Measurements from ENCODE around the gene C21orf91. TPM values are rescaled to one million over a fixed set of nuclear protein-coding genes. Genes with fewer than 3 reads are reported as not detected.
A peak's percentile ranks its signal among the peaks of the same experiment; 100 is the strongest.

Gene C21orf91
- total RNA-seq: 10 to 100 TPM in 1 of 4 donors, 1 to 10 TPM in 3; 7.9 to 10.9 (median 9.1) TPM

GRCh38 chr21:17819114-17819876 is at the start of gene C21orf91:
Gene C21orf91 (minus strand): TSS chr21:17819356. CDS start chr21:17818318, 1,038 bp downstream.
- Histone ChIP-seq H3K36me3 (peaks cover 0 to 8% (median 0%) of the 10 kb centered on the region in 4 donors), H3K9me3 (no peaks in the 10 kb centered on the region), H3K4me1 (peaks cover 18 to 30% (median 30%) of the 10 kb centered on the region in 4 donors), H3K4me3 (peak within 1 kb of the TSS; percentile 75 to 98 (median 92)), H3K27me3 (no peaks in the 10 kb centered on the region), H3K27ac (replicated peaks in 1 of 4) (peak within 1 kb of the TSS; percentile 85 to 94 (median 93))
- intact Hi-C loops (cut with DNase I): loop anchor here (10.0 kb wide), 1 partner anchor 86 kb away; no protein-coding TSS in a partner anchor
- peak; percentile 96 for DNase-seq (ENCODE audit: extremely low spot score)
- peak; percentile 76 to 85 for TF ChIP-seq POLR2AphosphoS5 (IDR thresholded peaks at IDR 0.05)
- TF ChIP-seq CTCF (IDR thresholded peaks at IDR 0.05): no peak
- under 1% methylated on average over 17 of the region's 78 CpGs for WGBS

- Histone ChIP-seq H3K9me3 (no peaks in the 10 kb centered on the region), H3K27me3 (no peaks in the 10 kb centered on the region), H3K4me3 (no peak overlapping the region), H3K27ac (replicated peaks in 1 of 4) (no peak overlapping the region), H3K4me1 (no peaks in the 10 kb centered on the region), H3K36me3 (no peaks in the 10 kb centered on the region)
- intact Hi-C loops (cut with DNase I): no loop called here
- no peak for DNase-seq (ENCODE audit: extremely low spot score)
- TF ChIP-seq POLR2A (IDR thresholded peaks at IDR 0.05; ENCODE audit: low read depth) (no peak), EP300 (IDR thresholded peaks at IDR 0.05) (no peak), POLR2AphosphoS5 (IDR thresholded peaks at IDR 0.05) (no peak), CTCF (IDR thresholded peaks at IDR 0.05) (no peak)
- 84% methylated on average over 2 of the region's 2 CpGs for WGBS
Observed at GRCh38 chr21:17866590-17866989, 47.4 kb upstream of the C21orf91 start.

- Histone ChIP-seq H3K36me3 (no peaks in the 10 kb centered on the region), H3K27ac (replicated peaks in 1 of 4) (no peak overlapping the region), H3K27me3 (no peaks in the 10 kb centered on the region), H3K4me1 (no peaks in the 10 kb centered on the region), H3K9me3 (no peaks in the 10 kb centered on the region), H3K4me3 (no peak overlapping the region)
- DNase-seq (ENCODE audit: extremely low spot score): no peak
- intact Hi-C loops (cut with DNase I): no loop called here
- WGBS: 83% methylated on average over 1 of the region's 1 CpG
- TF ChIP-seq POLR2A (IDR thresholded peaks at IDR 0.05; ENCODE audit: low read depth) (no peak), CTCF (IDR thresholded peaks at IDR 0.05) (no peak), EP300 (IDR thresholded peaks at IDR 0.05) (no peak), POLR2AphosphoS5 (IDR thresholded peaks at IDR 0.05) (no peak)
Observed at GRCh38 chr21:17859661-17860060, 40.5 kb upstream of the C21orf91 start.

- intact Hi-C loops (cut with DNase I): no loop called here
- TF ChIP-seq POLR2A (IDR thresholded peaks at IDR 0.05; ENCODE audit: low read depth): no peak
- no peak for TF ChIP-seq POLR2AphosphoS5 (IDR thresholded peaks at IDR 0.05)
- TF ChIP-seq EP300 (IDR thresholded peaks at IDR 0.05): no peak
- no peak for TF ChIP-seq CTCF (IDR thresholded peaks at IDR 0.05)
Observed at GRCh38 chr21:17858747-17859146, 39.6 kb upstream of the C21orf91 start.

More at GRCh38 chr21:17858747-17859146, 39.6 kb upstream of the C21orf91 start:
- no peak for DNase-seq (ENCODE audit: extremely low spot score)
- WGBS: 92% methylated on average over 2 of the region's 2 CpGs
- no peaks in the 10 kb centered on the region for H3K27me3 ChIP-seq
- no peaks in the 10 kb centered on the region for H3K36me3 ChIP-seq
- no peaks in the 10 kb centered on the region for H3K9me3 ChIP-seq
- H3K4me3 ChIP-seq: no peak overlapping the region
- H3K4me1 ChIP-seq: no peaks in the 10 kb centered on the region
- no peak overlapping the region for H3K27ac ChIP-seq (replicated peaks in 1 of 4)
